Stimulated activated naive CD4-positive, alpha-beta T cell treated with Interleukin-2 at 50 U/mL for 16 hours (primary cell): ENCODE data around the gene PCNT.
"Not testable (repeated sequence)": the region's sequence is repeated elsewhere in the genome, so short reads cannot be mapped to it uniquely, and the experiment has no call there.

Source experiments
- DNase-seq: peaks from one replicate; lab custom pipeline; 2025; lab: John Stamatoyannopoulos, UW

The PCNT gene

DNA sequence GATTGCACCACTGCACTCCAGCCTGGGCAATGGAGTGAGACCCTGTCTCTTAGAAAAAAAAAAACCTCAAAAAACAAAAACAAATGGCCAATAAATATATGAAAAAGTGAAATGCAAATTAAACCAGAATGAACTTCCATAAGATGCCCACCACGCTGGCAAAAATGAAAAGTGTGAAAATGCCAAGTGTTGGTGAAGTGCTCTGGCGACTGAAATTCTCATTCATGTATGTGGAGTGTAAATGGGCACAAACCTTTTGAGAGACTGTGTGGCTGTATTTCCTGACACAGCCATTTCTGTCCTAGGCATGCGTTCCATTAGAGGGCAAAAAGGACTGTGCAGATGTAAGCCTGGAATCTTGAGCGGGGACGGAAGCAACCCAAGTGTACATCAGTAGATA lies 19.5 kb upstream of the PCNT start:
- no peak for DNase-seq

DNA sequence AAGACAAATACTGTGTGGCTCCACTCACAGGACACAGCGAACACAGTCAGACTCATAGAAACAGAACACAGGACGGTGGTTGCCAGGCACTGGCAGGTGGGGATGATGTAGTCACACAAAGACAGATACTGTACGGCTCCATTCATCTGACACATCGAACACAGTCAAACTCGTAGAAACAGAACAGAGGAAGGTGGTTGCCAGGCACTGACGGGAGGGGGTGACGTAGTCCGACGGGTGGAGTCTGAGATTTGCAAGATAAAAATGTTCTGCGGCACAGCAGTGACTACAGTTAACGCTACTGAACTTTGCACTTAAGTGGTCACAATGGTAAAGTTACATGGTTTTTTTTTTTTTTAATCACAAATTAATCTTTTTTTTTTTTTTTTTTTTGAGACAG lies 19.0 kb upstream of the PCNT start:
- DNase-seq = no peak

DNA sequence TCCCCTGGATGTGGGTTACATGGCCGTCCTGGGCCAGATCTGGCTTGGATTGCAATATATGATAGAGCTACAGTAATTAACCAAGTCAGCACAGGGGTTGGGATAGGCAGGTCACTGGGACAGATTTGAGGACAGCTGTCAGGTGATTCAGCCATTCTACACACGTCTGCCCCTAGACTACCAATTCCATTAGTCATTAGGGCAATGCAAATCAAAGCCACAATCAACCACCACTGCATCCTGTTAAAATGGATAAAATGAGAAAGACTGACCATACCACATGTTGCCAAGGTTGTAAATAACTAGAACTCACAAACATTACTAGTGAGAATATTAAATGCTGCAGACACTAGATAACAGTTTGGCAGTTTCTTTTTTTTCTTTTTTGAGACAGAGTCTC lies 16.3 kb upstream of the PCNT start:
- no peak for DNase-seq

GRCh38 chr21:46308431-46308830 lies 15.5 kb upstream of the PCNT start:
- no peak for DNase-seq

- not testable (repeated sequence) for DNase-seq
Observed at GRCh38 chr21:46310260-46310659, 13.7 kb upstream of the PCNT start.

DNA sequence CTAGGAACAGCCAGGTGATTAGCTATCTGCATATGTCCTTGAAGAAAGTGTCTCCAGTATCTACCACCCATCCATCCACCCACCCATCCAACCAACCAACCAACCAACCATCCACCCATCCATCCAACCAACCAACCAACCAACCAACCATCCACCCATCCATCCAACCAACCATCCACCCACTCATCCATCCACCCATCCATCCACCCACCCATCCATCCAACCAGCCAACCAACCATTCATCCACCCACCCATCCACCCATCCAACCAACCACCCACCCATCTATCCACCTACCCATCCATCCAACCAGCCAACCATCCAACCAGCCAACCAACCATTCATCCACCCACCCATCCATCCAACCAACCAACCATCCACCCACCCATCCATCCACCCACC lies 12.4 kb upstream of the PCNT start:
- DNase-seq = no peak

DNA sequence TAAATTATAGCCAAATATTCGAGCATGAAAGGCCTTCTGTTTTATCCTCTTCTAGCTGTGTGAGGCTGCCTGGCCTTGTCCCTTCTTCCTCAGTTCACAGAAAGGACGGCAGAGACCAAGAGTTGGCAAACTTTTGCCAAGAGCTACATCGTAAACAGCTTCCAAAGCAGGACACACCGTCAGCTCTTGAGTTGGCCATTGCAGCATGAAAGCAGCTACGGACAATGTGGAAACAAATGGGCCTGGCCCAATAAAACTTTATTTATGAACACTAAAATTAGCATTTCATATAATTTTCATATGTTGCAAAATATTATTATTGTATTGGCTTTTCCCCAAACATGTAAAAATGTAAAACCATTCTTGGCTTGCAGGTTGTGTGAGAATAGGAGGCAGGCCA lies 11.0 kb upstream of the PCNT start:
- no peak for DNase-seq

- no peak for DNase-seq
Observed at GRCh38 chr21:46314441-46315020, 9.4 kb upstream of the PCNT start.

DNA sequence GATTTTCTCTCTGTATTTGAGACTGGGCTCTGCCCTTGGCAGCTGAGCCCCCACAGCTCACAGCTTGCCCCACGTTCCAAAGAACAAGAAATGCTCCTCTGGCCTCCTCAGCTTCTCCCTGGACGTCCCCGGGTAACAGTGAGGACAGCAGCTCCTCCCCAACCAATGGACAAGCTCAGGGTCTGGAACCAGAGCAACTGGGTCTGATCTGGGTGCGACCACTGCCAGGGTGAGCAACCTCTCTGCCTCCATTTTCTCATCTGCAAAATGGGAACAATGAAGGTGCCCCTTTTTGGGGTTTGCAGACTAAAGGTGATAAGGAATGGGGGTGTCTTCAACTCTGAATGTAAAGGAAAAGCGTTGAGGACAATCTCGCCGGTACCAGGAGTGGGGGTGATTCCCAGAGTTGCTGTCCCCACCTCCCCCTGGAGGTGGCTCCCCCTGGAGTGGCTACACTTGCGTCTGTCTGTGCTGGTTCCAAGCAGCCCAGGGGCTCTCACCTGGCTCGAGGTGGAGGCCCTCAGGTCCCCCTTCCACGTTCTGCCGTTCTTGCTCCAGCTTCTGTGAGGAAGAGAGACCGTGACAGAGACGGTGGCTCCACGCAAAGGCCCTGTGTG lies 7.1 kb upstream of the PCNT start:
- DNase-seq = no peak

GRCh38 chr21:46317710-46318463 lies 6.1 kb upstream of the PCNT start:
- DNase-seq = no peak

DNA sequence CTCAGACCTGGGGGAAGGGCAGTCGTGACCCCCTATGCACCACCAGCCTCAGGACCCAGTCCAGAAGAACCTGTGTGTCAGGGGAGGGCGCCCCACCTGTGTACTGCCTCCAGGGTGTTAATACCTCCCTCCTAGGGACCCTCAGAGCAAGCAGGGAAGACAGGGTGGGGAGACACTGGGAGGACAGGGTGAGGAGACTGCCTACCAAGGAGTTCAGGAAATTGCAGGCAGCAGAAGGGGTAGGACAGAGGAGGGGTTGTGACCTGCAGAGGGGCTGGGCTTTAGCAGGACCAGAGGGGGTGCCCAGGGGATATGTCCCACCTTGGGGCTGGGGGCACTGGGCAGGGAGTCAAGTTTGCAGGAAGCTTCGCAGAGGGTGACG lies 5.5 kb upstream of the PCNT start:
- DNase-seq = no peak

DNA sequence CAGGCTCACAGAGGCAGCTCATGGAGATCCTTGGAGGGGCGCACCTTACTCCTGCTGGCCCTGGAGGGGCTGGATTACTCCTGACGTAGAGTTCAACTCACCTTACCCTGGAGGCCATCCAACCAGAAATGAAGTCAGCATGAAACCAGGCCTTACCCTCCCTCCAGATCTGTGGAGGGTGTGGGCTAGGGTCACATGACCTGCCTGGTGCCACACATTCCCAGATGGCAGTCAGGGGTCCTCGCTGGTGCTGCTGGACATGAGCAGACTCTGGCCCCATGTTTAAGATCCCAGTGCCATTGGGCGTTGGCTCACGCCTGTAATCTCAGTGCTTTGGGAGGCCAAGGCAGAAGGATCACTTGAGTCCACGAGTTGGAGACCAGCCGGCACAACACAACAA lies 4.8 kb upstream of the PCNT start:
- DNase-seq = no peak

DNA sequence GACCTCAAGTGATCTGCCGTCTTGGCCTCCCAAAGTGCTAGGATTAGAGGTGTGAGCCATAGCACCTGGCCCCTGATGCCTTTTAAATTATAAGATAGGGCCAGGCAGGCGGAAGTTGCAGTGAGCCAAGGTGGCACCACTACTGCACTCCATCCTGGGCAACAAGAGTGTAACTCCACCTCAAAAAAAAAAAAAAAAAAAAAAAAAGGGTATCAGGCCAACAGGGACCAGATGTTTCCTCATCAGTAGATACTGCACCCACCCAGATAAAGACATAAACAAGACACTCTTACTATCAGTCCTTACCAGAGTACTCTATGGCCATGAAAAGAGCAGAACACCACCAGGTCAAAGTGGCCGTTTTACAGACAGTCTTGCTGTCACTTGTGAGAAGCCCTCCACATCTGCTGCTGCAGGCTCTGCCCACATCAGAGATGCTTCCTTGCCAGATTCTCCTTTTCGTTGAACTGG lies 3.6 kb upstream of the PCNT start:
- no peak for DNase-seq

DNA sequence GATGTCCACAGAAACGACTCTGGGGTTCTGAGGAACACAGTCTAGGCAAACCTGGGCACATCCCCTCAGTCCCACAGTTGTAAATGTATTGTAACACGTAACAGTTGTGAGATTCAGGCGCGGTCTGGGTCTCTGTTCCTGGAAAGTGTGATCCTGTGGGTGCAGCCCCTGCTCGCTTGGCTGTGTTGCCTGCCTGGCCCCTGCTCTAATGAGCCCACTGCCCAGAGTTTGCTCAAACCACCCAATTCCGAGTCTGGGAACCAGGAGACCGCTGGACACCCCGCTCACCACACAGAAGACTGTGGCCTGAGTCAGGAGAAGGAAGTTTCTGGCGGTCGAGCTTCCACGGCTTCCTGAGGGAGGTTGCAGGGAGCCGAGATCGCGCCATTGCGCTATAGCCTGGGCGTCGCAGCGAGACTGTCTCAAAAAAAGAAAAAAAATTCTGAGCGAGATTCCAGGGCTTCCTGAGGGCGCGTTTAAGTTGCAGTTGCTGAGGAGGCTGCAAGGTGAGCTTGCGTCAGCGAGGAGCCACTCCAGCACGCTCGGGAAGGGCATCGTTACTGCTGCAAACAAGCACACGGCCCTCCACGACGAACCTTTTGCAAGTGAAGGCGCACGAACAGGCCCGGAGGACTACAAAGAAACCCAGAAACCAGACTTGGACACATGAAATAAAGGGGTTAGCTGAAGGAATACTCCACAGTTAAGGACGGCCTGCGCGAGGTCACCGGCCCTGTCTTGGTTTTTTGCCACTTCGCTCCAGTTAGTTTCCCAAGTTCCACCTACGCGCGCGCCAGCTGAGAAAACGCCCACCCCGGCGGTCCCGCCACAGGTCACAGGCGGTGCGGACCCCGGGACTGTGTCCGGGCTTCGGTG lies 1.4 kb upstream of the PCNT start:
- DNase-seq = peak; percentile 20

DNA sequence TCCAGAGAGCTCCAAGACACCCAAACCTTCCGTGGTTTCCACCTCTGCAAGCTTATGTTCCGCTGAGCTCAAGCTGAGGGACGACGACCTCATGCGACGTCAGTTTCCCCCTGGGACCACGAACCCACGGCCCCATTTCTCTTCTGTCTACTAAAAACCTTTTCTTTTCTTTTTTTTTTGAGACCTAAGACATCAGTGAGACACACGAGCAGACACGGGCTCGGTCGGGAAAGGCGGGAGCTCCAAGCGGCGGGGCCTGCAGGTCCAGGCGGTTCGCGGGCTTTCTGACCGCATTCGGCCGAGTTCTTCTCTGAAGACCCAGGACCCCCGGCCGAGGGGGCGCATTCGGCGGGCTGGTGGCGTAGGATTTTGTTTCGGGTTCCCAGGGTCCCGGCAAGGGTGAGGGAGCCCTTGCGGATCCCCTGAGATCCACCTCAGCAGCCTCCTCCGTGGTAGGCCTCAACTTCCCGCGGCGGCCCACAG lies 688 bp upstream of the PCNT start:
- no peak for DNase-seq

GRCh38 chr21:46324390-46325072 lies 575 bp downstream of the PCNT start:
- peak; percentile 88 for DNase-seq

GRCh38 chr21:46325073-46325912 lies 1.3 kb downstream of the PCNT start:
- peak; percentile 38 for DNase-seq

- no peak for DNase-seq
Observed at GRCh38 chr21:46326110-46326703, 2.3 kb downstream of the PCNT start.

GRCh38 chr21:46327711-46328110 lies 3.8 kb downstream of the PCNT start:
- DNase-seq = no peak

DNA sequence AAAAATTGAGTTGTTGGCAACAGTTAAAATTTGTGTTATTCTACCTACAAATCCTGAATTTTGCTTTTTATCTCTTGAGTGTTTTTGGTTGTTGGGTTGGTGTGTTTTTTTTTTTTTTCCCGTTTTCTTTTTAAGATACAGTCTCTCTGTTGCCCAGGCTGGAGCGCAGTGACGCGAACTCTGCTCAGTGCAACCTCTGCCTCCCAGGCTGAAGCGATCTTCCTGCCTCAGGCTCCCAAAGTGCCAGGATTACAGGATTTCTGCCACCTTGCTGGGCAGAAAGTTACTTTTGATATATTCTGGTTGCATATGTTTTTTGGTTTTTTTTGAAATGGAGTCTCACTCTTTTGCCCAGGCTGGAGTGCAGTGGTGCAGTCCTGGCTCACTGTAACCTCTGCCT lies 4.2 kb downstream of the PCNT start:
- DNase-seq = no peak
